SK-MEL-5 (cell line): ENCODE results near the gene MAGIX. TPM values are rescaled to one million over a fixed set of nuclear protein-coding genes. Genes with fewer than 3 reads are reported as not detected.
"Not testable (repeated sequence)": the region's sequence is repeated elsewhere in the genome, so short reads cannot be mapped to it uniquely, and the experiment has no call there.

Experiments
- DNase-seq: peaks from one replicate; pipeline ENCODE4 v3.0.0-alpha.2; 2016; ENCODE audit warnings: low read depth, low spot score
- in situ Hi-C: cut with HindIII; loops from 2 replicates; pipeline ENCODE4 v1.10.0; 2016; ENCODE audit warnings: low sequenced_read_pairs, high pct_unique_total_duplicates, low pct_unique_long_range_greater_than_20kb
- polyA plus RNA-seq, 2 experiments: library from polyadenylated mRNA; depleted of rRNA; stranded (reverse); fragments of >200 nt; gene quantifications; 2 replicates each; pipeline ENCODE4 v1.2.3, GENCODE V29; 2015
- total RNA-seq: library from RNA; depleted of rRNA; stranded (reverse); fragments of >200 nt; shearing (Covaris generic); gene quantifications from 2 replicates; pipeline ENCODE4 v1.2.3, GENCODE V29; 2014; rRNA removed

Gene MAGIX
- total RNA-seq = 1.4 and 2.6 TPM in 2 replicates
- 2.7 and 3.5 TPM in 2 replicates for polyA plus RNA-seq (2015; cell fraction: cytosol; rRNA removed)
- polyA plus RNA-seq (2015; cell fraction: nucleus; rRNA removed) = 1.3 and 2.1 TPM in 2 replicates

GRCh38 chrX:49162620-49163019, at the start of gene MAGIX:
Gene MAGIX (plus strand): TSS chrX:49162758. CDS start chrX:49162890, 132 bp downstream.
- in situ Hi-C loops = no loop called here
- no peak for DNase-seq

DNA sequence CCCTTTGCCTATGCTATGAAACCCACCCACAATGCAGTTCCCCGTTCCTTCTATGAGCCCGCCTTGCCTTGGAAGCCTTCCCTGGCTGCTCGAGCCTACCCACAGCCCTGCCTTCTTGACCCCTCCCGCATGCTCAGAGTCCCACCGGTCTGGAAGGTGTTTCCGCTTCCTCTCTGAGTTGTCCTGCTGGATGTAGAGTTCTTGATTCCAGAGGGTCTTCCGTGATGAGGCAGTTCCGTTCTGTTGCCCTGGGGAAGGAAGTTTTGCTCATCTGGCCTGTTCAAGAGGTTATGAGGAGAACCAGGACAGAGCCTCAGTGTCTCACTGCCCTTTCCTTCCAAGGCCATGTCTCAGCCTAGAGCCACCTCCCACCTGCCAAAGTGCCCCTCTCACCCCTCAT, 46.5 kb upstream of the MAGIX start:
- DNase-seq = no peak
- in situ Hi-C loops = no loop called here

GRCh38 chrX:49116716-49117115, 45.8 kb upstream of the MAGIX start:
- in situ Hi-C loops = no loop called here
- no peak for DNase-seq

DNA sequence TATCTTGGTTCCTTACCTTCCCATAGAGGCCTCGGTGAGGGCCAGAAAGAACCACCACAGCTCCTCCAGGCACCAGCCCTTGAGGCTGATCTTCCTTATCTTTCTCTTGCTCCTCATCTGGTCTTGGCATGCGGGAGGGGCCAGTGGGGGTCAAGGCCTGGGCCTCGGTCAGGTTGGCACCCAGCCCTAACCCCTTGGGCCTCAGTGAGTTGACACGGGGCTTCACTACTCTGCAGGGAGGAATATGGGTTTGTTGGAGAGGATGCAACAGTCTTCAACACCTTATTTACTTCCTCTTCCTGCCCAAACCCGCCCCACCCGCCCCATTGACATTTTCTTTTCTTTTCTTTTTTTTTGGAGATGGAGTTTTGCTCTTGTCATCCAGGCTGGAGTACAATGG, 45.0 kb upstream of the MAGIX start:
- no peak for DNase-seq
- in situ Hi-C loops = no loop called here

GRCh38 chrX:49120091-49120490, 42.5 kb upstream of the MAGIX start:
- in situ Hi-C loops = no loop called here
- peak; percentile 22 for DNase-seq

GRCh38 chrX:49122499-49122898, 40.1 kb upstream of the MAGIX start:
- in situ Hi-C loops = no loop called here
- DNase-seq = no peak

- in situ Hi-C loops = not testable (repeated sequence)
Observed at GRCh38 chrX:49127742-49128258, 34.8 kb upstream of the MAGIX start.

GRCh38 chrX:49129427-49129826, 33.1 kb upstream of the MAGIX start:
- DNase-seq = no peak
- in situ Hi-C loops = no loop called here

More at GRCh38 chrX:49127742-49128258, 34.8 kb upstream of the MAGIX start:
- not testable (repeated sequence) for DNase-seq

DNA sequence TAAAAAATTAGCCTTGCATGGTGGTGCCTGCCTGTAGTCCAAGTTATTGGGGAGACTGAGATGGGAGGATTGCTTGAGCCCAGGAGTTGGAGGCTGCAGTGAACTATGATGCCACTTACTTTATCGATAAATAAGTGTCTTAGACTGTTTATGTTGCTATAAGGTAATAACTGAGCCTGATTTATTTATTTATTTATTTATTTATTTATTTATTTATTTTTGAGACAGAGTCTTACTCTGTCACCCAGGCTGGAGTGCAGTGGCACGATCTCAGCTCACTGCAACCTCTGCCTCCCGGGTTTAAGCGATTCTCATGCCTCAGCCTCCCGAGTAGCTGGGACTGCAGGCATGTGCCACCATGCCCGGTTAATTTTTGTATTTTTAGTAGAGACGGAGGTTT, 30.3 kb upstream of the MAGIX start:
- DNase-seq, in situ Hi-C loops: not testable (repeated sequence)

DNA sequence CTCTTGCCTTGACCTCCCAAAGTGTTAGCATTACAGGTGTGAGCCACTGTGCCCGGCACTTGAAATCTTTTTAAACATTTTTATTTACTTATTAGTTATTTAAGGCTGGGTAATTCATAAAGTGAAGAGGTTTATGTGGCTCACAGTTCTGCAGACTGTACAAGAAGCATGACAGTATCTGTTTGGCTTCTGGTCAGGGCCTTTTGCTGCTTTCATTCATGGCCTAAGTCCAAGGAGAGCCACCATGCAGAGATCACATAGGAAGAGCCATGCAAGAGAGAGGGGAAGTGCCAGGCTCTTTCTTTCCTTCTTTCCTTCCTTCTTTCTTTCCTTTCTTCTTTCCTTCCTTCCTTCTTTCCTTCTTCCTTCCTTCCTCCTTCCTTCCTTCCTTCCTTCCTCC, 28.8 kb upstream of the MAGIX start:
- no peak for DNase-seq
- in situ Hi-C loops = no loop called here

GRCh38 chrX:49137492-49137891, 25.1 kb upstream of the MAGIX start:
- in situ Hi-C loops = no loop called here
- no peak for DNase-seq

- no peak for DNase-seq
- in situ Hi-C loops = no loop called here
Observed at GRCh38 chrX:49139713-49140112, 22.8 kb upstream of the MAGIX start.

GRCh38 chrX:49142264-49142663, 20.3 kb upstream of the MAGIX start:
- DNase-seq = peak; percentile 35
- in situ Hi-C loops = not testable (repeated sequence)

GRCh38 chrX:49143154-49143553, 19.4 kb upstream of the MAGIX start:
- in situ Hi-C loops, DNase-seq: not testable (repeated sequence)

GRCh38 chrX:49147282-49147681, 15.3 kb upstream of the MAGIX start:
- DNase-seq = no peak
- in situ Hi-C loops = no loop called here

- in situ Hi-C loops = no loop called here
- DNase-seq = no peak
Observed at GRCh38 chrX:49147936-49148335, 14.6 kb upstream of the MAGIX start.

GRCh38 chrX:49148390-49149100, 14.0 kb upstream of the MAGIX start:
- in situ Hi-C loops, DNase-seq: not testable (repeated sequence)

DNA sequence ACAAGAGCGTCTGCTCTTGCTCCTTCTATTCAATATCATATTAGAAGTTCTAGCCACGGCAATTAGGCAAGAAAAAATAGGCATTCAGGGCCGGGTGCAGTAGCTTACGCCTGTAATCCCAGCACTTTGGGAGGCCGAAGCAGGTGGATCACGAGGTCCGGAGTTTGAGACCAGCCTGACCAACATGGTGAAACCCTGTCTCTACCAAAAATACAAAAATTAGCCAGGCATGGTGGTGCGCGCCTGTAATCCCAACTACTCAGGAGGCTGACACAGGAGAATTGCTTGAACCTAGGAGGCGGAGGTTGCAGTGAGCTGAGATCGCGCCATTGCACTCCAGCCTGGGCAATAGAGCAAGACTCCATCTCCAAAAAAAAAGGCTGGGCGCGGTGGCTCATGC, 13.3 kb upstream of the MAGIX start:
- in situ Hi-C loops, DNase-seq: not testable (repeated sequence)

DNA sequence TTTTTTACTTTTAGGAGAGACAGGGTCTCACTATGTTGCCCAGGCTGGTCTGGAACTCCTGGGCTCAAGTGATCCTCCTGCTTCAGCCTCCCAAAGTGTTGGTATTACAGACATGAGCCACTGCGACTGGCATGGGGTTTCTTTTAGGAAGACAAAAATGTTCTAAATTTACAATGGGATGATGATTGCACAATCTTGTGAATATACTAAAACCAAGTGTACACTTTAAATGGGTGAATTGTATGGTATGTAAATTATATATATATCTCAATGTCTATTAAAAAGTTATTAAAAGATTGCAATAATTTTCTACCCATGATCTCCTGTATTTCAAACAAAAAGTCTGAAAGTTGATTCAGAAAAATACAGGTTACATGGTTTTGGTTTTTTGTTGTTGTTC, 9.1 kb upstream of the MAGIX start:
- in situ Hi-C loops = no loop called here
- no peak for DNase-seq
